DMS53 treated with DMSO at 0.1 percent for 48 hours (cell line): Measurements from ENCODE around the gene YKT6.
"Not testable (repeated sequence)": the region's sequence is repeated elsewhere in the genome, so short reads cannot be mapped to it uniquely, and the experiment has no call there.

Experiments used
- DNase-seq: peaks from one replicate; lab custom pipeline; 2025; ENCODE audit not compliant: unreplicated experiment; lab: John Stamatoyannopoulos, UW

Gene YKT6

GRCh38 chr7:44193011-44193802 lies 7.6 kb upstream of the YKT6 start:
- no peak for DNase-seq

- DNase-seq: no peak
Measured at GRCh38 chr7:44194069-44194468, 6.7 kb upstream of the YKT6 start.

- DNase-seq: no peak
Measured at GRCh38 chr7:44194562-44195145, 6.1 kb upstream of the YKT6 start.

GRCh38 chr7:44195889-44196288 lies 4.9 kb upstream of the YKT6 start:
- no peak for DNase-seq

GRCh38 chr7:44196450-44196872 lies 4.3 kb upstream of the YKT6 start:
- peak; percentile 26 for DNase-seq

GRCh38 chr7:44197474-44197873 lies 3.3 kb upstream of the YKT6 start:
- DNase-seq: no peak

- not testable (repeated sequence) for DNase-seq
Measured at GRCh38 chr7:44200163-44200562, 615 bp upstream of the YKT6 start.

- no peak for DNase-seq
Measured at GRCh38 chr7:44201813-44202212, 1.0 kb downstream of the YKT6 start.

- DNase-seq: no peak
Measured at GRCh38 chr7:44206008-44206407, 5.2 kb downstream of the YKT6 start.

- no peak for DNase-seq
Measured at GRCh38 chr7:44208085-44208484, 7.3 kb downstream of the YKT6 start.

GRCh38 chr7:44210107-44210506 lies 9.3 kb downstream of the YKT6 start:
- no peak for DNase-seq

GRCh38 chr7:44211126-44211675 lies 10.4 kb downstream of the YKT6 start:
- no peak for DNase-seq

- no peak for DNase-seq
Measured at GRCh38 chr7:44212018-44212417, 11.2 kb downstream of the YKT6 start.

GRCh38 chr7:44212581-44213184 lies 11.9 kb downstream of the YKT6 start:
- no peak for DNase-seq

- no peak for DNase-seq
Measured at GRCh38 chr7:44213206-44213876, 12.6 kb downstream of the YKT6 start.

GRCh38 chr7:44213877-44214388 lies 13.2 kb downstream of the YKT6 start:
- no peak for DNase-seq

GRCh38 chr7:44215531-44215930 lies 14.8 kb downstream of the YKT6 start:
- peak; percentile 72 for DNase-seq

- peak; percentile 64 for DNase-seq
Measured at GRCh38 chr7:44216019-44216418, 15.2 kb downstream of the YKT6 start.

GRCh38 chr7:44216521-44217222 lies 15.9 kb downstream of the YKT6 start:
- DNase-seq: no peak

GRCh38 chr7:44217223-44217714 lies 16.5 kb downstream of the YKT6 start:
- no peak for DNase-seq
